DLD1 (cell line): ENCODE data around the gene VWA8.
"Not testable (repeated sequence)": the region's sequence is repeated elsewhere in the genome, so short reads cannot be mapped to it uniquely, and the experiment has no call there.

Source experiments
- in situ Hi-C: cut with HindIII; loops from 2 replicates; pipeline ENCODE4 v1.10.0; 2017; ENCODE audit warnings: low sequenced_read_pairs

Gene VWA8

GRCh38 chr13:41654796-41655195 is 306.1 kb downstream of the VWA8 start:
- in situ Hi-C loops: loop anchor here (25.0 kb wide), 2 partner anchors 233 to 292 kb away; no protein-coding TSS in a partner anchor

- in situ Hi-C loops: loop anchor here (25.0 kb wide), 2 partner anchors 234 to 291 kb away; no protein-coding TSS in a partner anchor
These were observed 308.1 kb downstream of the VWA8 start for GRCh38 chr13:41652735-41653361.

GRCh38 chr13:41651413-41652058 is 309.4 kb downstream of the VWA8 start:
- in situ Hi-C loops: loop anchor here (25.0 kb wide), 2 partner anchors 236 to 289 kb away; no protein-coding TSS in a partner anchor

- in situ Hi-C loops: loop anchor here (25.0 kb wide), 2 partner anchors 237 to 288 kb away; no protein-coding TSS in a partner anchor
These were observed 310.2 kb downstream of the VWA8 start for GRCh38 chr13:41650706-41651105.

- in situ Hi-C loops: loop anchor here (25.0 kb wide), 2 partner anchors 238 to 287 kb away; no protein-coding TSS in a partner anchor
These were observed 311.2 kb downstream of the VWA8 start for GRCh38 chr13:41649659-41650058.

GRCh38 chr13:41648314-41648935 is 312.5 kb downstream of the VWA8 start:
- in situ Hi-C loops: no loop called here

GRCh38 chr13:41647699-41648313 is 313.1 kb downstream of the VWA8 start:
- in situ Hi-C loops: not testable (repeated sequence)

- in situ Hi-C loops: no loop called here
These were observed 315.6 kb downstream of the VWA8 start for GRCh38 chr13:41645331-41645730.

- in situ Hi-C loops: no loop called here
These were observed 316.2 kb downstream of the VWA8 start for GRCh38 chr13:41644742-41645141.

- in situ Hi-C loops: no loop called here
These were observed 317.4 kb downstream of the VWA8 start for GRCh38 chr13:41643507-41643906.

- in situ Hi-C loops: no loop called here
These were observed 318.9 kb downstream of the VWA8 start for GRCh38 chr13:41641961-41642360.

GRCh38 chr13:41641429-41641828 is 319.5 kb downstream of the VWA8 start:
- in situ Hi-C loops: no loop called here

- in situ Hi-C loops: no loop called here
These were observed 320.7 kb downstream of the VWA8 start for GRCh38 chr13:41639955-41640780.

- in situ Hi-C loops: no loop called here
These were observed 321.5 kb downstream of the VWA8 start for GRCh38 chr13:41639237-41639904.

- in situ Hi-C loops: no loop called here
These were observed 323.3 kb downstream of the VWA8 start for GRCh38 chr13:41637586-41637985.

GRCh38 chr13:41637032-41637431 is 323.9 kb downstream of the VWA8 start:
- in situ Hi-C loops: not testable (repeated sequence)

GRCh38 chr13:41636590-41636989 is 324.3 kb downstream of the VWA8 start:
- in situ Hi-C loops: not testable (repeated sequence)

- in situ Hi-C loops: no loop called here
These were observed 326.5 kb downstream of the VWA8 start for GRCh38 chr13:41634407-41634806.

GRCh38 chr13:41633776-41634175 is 327.1 kb downstream of the VWA8 start:
- in situ Hi-C loops: no loop called here
